Left lung (tissue), 10 donors: ENCODE measurements around the gene HDAC4. TPM values are rescaled to one million over a fixed set of nuclear protein-coding genes. Genes with fewer than 3 reads are reported as not detected.

ENCODE experiments used
- ATAC-seq: fragments of 200-7000 bp; cut with Tn5 transposase; one replicate; pipeline ENCODE4 v1.9.1; 2020; ENCODE audit warnings: moderate library complexity
- DNase-seq, 4 donors: peaks; one replicate each; pipeline ENCODE4 v3.0.0-alpha.2; 2013 to 2020
- H3K27ac ChIP-seq, 2 donors: fragments of 200-600 bp; sonication (generic) in 1 of 2; one replicate each; pipeline versions ENCODE4 v1.5.0 to v1.8.0; 2020 to 2021
- H3K27me3 ChIP-seq, 2 donors: fragments of 200-600 bp; sonication (generic) in 1 of 2; one replicate each; pipeline versions ENCODE4 v1.5.0 to v1.8.0; 2020 to 2021
- H3K36me3 ChIP-seq, 2 donors: fragments of 200-600 bp; sonication (generic) in 1 of 2; one replicate each; pipeline versions ENCODE4 v1.5.0 to v1.8.0; 2020 to 2021
- H3K4me1 ChIP-seq, 2 donors: fragments of 200-600 bp; one replicate each; pipeline ENCODE4 v1.8.0; 2021
- H3K4me3 ChIP-seq, 2 donors: fragments of 200-600 bp; sonication (generic) in 1 of 2; one replicate each; pipeline versions ENCODE4 v1.5.0 to v1.8.0; 2020 to 2021; ENCODE audit warnings: mild to moderate bottlenecking in 1 of 2
- H3K9me3 ChIP-seq, 2 donors: fragments of 200-600 bp; sonication (generic) in 1 of 2; one replicate each; pipeline versions ENCODE4 v1.5.0 to v1.8.0; 2020 to 2021
- intact Hi-C, 2 donors: fragments of 100-400 bp; cut with DNase I; formaldehyde crosslinking; loops; one replicate each; pipeline versions ENCODE4 v1.11.2 to v1.14.2; 2022
- polyA plus RNA-seq, 6 donors: library from polyadenylated mRNA; unstranded; fragments of 120-200 nt; gene quantifications; one replicate each; pipeline ENCODE4 v1.2.1, GENCODE V29; 2013; ENCODE audit not compliant: insufficient read length in 6 of 6
- total RNA-seq, 2 donors: library from RNA; stranded (reverse); fragmentation: NEBNext Ultra II Directional; extraction: Animal tissue kit (Norgen Biotek cat#: 25700); gene quantifications; one replicate each; pipeline ENCODE4 v1.2.1, GENCODE V29; 2021
- TF ChIP-seq, protein P1 (sequence below), 2 donors: fragments of 200-600 bp; sonication (generic) in 1 of 2; IDR thresholded peaks; one replicate each; pipeline versions ENCODE4 v1.5.0 to v1.8.0; 2021; ENCODE audit warnings: antibody characterized with exemption in 2 of 2
- donor health status: DM: no; HTN: yes; CAD: no.
- donor health status: DM: no; HTN: no; CAD: no.

Gene HDAC4
- total and polyA plus RNA-seq, 8 donors, result 9.9 to 36.8 (median 12.8) TPM

DNA sequence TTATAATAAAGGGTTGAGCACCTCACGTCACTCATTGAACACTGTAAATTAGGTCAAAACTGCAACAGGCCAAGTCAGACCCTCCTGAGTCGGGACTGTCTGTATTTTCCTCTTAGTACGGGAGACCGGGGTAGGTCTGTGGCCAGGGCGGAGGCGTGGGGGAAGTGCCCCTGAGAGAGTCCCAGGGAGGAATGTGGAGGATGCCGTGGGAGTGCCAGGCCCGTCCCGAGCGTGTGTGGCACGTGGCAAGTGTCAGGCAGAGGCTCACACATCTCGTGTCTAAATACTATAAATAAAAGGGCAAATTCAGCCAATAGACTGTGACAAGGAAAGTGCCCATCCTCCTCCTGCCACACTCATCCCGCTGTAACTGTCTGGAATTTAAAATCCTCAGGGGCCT lies 6.3 kb upstream of the HDAC4 start:
- no peaks in the 10 kb centered on the region for H3K27me3 ChIP-seq
- peaks cover 4 to 5% of the 10 kb centered on the region in 2 donors for H3K4me1 ChIP-seq
- TF ChIP-seq, protein P1, sequence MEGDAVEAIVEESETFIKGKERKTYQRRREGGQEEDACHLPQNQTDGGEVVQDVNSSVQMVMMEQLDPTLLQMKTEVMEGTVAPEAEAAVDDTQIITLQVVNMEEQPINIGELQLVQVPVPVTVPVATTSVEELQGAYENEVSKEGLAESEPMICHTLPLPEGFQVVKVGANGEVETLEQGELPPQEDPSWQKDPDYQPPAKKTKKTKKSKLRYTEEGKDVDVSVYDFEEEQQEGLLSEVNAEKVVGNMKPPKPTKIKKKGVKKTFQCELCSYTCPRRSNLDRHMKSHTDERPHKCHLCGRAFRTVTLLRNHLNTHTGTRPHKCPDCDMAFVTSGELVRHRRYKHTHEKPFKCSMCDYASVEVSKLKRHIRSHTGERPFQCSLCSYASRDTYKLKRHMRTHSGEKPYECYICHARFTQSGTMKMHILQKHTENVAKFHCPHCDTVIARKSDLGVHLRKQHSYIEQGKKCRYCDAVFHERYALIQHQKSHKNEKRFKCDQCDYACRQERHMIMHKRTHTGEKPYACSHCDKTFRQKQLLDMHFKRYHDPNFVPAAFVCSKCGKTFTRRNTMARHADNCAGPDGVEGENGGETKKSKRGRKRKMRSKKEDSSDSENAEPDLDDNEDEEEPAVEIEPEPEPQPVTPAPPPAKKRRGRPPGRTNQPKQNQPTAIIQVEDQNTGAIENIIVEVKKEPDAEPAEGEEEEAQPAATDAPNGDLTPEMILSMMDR (IDR thresholded peaks at IDR 0.05), result no peak
- no peaks in the 10 kb centered on the region for H3K36me3 ChIP-seq
- H3K4me3 ChIP-seq, result no peak overlapping the region
- DNase-seq, result peak in 1 of 4 donors; percentile 63
- ATAC-seq, result no peak
- H3K27ac ChIP-seq, result no peak overlapping the region
- intact Hi-C loops, result no loop called here
- H3K9me3 ChIP-seq, result no peaks in the 10 kb centered on the region

GRCh38 chr2:239406316-239406995 lies 5.6 kb upstream of the HDAC4 start:
- Histone ChIP-seq H3K36me3 (no peaks in the 10 kb centered on the region), H3K27ac (no peak overlapping the region), H3K27me3 (no peaks in the 10 kb centered on the region), H3K4me3 (no peak overlapping the region), H3K9me3 (no peaks in the 10 kb centered on the region), H3K4me1 (peaks cover 5 to 7% of the 10 kb centered on the region in 2 donors)
- TF ChIP-seq, protein P1 (IDR thresholded peaks at IDR 0.05), result no peak
- DNase-seq (peak in 1 of 4 donors; percentile 69), ATAC-seq (no peak)
- intact Hi-C loops, result no loop called here

- no peak for ATAC-seq
- H3K4me3 ChIP-seq, result no peak overlapping the region
- no peaks in the 10 kb centered on the region for H3K9me3 ChIP-seq
- H3K4me1 ChIP-seq, result peaks cover 5 to 7% of the 10 kb centered on the region in 2 donors
- no peak overlapping the region for H3K27ac ChIP-seq
- DNase-seq, result peak in 1 of 4 donors; percentile 58
- TF ChIP-seq, protein P1 (IDR thresholded peaks at IDR 0.05), result no peak
- no peaks in the 10 kb centered on the region for H3K27me3 ChIP-seq
- intact Hi-C loops, result no loop called here
- H3K36me3 ChIP-seq, result no peaks in the 10 kb centered on the region
Measured at GRCh38 chr2:239405071-239405470, 4.3 kb upstream of the HDAC4 start.

DNA sequence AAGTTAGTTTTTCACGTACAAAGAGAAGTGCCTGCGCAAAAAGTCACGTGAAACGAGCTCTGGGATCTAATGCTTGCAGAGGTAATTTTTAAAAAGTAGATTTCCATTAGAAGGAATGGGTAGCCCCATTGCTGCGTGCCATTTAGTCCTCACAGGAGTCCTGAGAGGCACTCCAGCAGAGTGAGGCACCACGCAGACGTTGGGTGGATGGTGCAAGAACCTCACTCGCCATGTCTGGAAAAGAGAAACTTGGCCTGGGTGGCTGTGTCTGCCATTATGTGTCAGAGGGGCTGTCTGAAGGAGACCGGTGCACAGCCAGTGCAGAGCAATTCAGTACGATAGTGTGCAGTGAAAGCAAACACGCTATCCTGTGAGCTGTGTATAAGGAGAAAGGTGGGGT lies 1.8 kb upstream of the HDAC4 start:
- intact Hi-C loops, result no loop called here
- H3K9me3 ChIP-seq, result no peaks in the 10 kb centered on the region
- no peak for ATAC-seq

DNA sequence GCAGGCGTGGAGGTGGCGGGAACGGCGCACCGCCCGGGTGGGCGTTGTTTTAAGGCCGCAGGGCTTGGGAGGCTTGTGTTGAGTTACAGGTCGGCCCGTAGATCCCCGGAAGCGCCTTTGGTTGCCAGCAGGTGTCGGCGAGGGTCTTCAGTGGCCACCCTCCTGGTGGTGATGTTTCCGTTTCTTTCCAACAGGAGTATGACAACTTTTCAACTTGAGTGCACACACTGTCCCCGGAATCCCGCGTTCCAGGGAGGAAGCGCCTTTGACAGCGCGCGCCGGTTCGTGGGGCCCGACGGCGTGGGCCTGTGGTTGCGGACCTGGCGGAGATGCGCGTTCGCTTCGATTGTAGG lies 1.0 kb upstream of the HDAC4 start:
- H3K36me3 ChIP-seq, result no peaks in the 10 kb centered on the region
- ATAC-seq, result peak; percentile 11
- H3K4me1 ChIP-seq, result peaks cover 17 to 35% of the 10 kb centered on the region in 2 donors
- no peaks in the 10 kb centered on the region for H3K27me3 ChIP-seq
- H3K9me3 ChIP-seq, result no peaks in the 10 kb centered on the region
- TF ChIP-seq, protein P1 (IDR thresholded peaks at IDR 0.05), result no peak
- DNase-seq, result peak in 1 of 4 donors; percentile 90
- H3K4me3 ChIP-seq, result peak overlapping the region; percentile 64 to 70
- peak overlapping the region; percentile 98 to 99 for H3K27ac ChIP-seq
- intact Hi-C loops, result no loop called here

More for the DNA sequence above, 1.8 kb upstream of the HDAC4 start:
- Histone ChIP-seq H3K27ac (peak overlapping the region in 1 of 2 donors; percentile 98), H3K4me1 (peaks cover 17 to 27% of the 10 kb centered on the region in 2 donors), H3K36me3 (no peaks in the 10 kb centered on the region), H3K27me3 (no peaks in the 10 kb centered on the region), H3K4me3 (peak overlapping the region in 1 of 2 donors; percentile 64)
- TF ChIP-seq, protein P1 (IDR thresholded peaks at IDR 0.05), result no peak
- DNase-seq, result peak in 1 of 4 donors; percentile 17
